H9 (cell line): ENCODE measurements around the gene DUSP5. TPM values are rescaled to one million over a fixed set of nuclear protein-coding genes. Genes with fewer than 3 reads are reported as not detected.

Experiments used
- DNase-seq: peaks from one replicate; pipeline ENCODE4 v3.0.0-alpha.2; 2017
- H2AFZ ChIP-seq: one replicate; pipeline ENCODE4 v1.6.1; 2013; ENCODE audit warnings: mild to moderate bottlenecking, low read length, control low read depth, moderate library complexity
- H2AK5ac ChIP-seq: 2 replicates; pipeline ENCODE4 v1.6.1; 2013; ENCODE audit warnings: low read length, control low read depth, mixed read lengths; ENCODE audit not compliant: insufficient read length
- H2BK120ac ChIP-seq: one replicate; pipeline ENCODE4 v1.6.1; 2013; ENCODE audit warnings: low read depth, mild to moderate bottlenecking, low read length, control low read depth, inconsistent platforms; ENCODE audit not compliant: poor library complexity, severe bottlenecking
- H2BK12ac ChIP-seq: 2 replicates; pipeline ENCODE4 v1.6.1; 2013; ENCODE audit warnings: low read length, control low read depth, mixed read lengths, low read depth; ENCODE audit not compliant: insufficient read length
- H2BK15ac ChIP-seq: 2 replicates; pipeline ENCODE4 v1.6.1; 2013; ENCODE audit warnings: low read depth, low read length, control low read depth
- H2BK20ac ChIP-seq: one replicate; pipeline ENCODE4 v1.6.1; 2013; ENCODE audit warnings: low read depth, mild to moderate bottlenecking, low read length, control low read depth, inconsistent platforms; ENCODE audit not compliant: poor library complexity, severe bottlenecking
- H2BK5ac ChIP-seq: 2 replicates; pipeline ENCODE4 v1.6.1; 2013; ENCODE audit warnings: low read length, control low read depth, mixed read lengths; ENCODE audit not compliant: insufficient read length
- H3K14ac ChIP-seq: 2 replicates; pipeline ENCODE4 v1.6.1; 2013; ENCODE audit warnings: low read length, control low read depth; ENCODE audit not compliant: insufficient read depth
- H3K18ac ChIP-seq: 2 replicates; pipeline ENCODE4 v1.6.1; 2013; ENCODE audit warnings: low read depth, mild to moderate bottlenecking, mixed read lengths, low read length, control low read depth; ENCODE audit not compliant: insufficient read length
- H3K23ac ChIP-seq: 2 replicates; pipeline ENCODE4 v1.6.1; 2013; ENCODE audit warnings: low read length, control low read depth, mixed read lengths, low read depth; ENCODE audit not compliant: insufficient read length
- H3K23me2 ChIP-seq: 2 replicates; pipeline ENCODE4 v1.6.1; 2013; ENCODE audit warnings: low read depth, mild to moderate bottlenecking, mixed read lengths, low read length, control low read depth; ENCODE audit not compliant: insufficient read length, poor library complexity, severe bottlenecking
- H3K27ac ChIP-seq: 2 replicates; pipeline ENCODE4 v1.5.1; 2013; ENCODE audit warnings: low read length, control low read depth, mixed read lengths, low read depth; ENCODE audit not compliant: insufficient read length
- H3K27me3 ChIP-seq: 2 replicates; pipeline ENCODE4 v1.6.1; 2013; ENCODE audit warnings: low read length, control low read depth, inconsistent platforms; ENCODE audit not compliant: insufficient read depth
- H3K4ac ChIP-seq: 2 replicates; pipeline ENCODE4 v1.6.1; 2013; ENCODE audit warnings: low read depth, mild to moderate bottlenecking, control low read depth, inconsistent platforms, low read length, moderate library complexity
- H3K4me1 ChIP-seq: 2 replicates; pipeline ENCODE4 v1.6.1; 2013; ENCODE audit warnings: low read length, control low read depth, inconsistent platforms; ENCODE audit not compliant: insufficient read depth
- H3K4me2 ChIP-seq: 2 replicates; pipeline ENCODE4 v1.6.1; 2013; ENCODE audit warnings: low read length, control low read depth, mixed read lengths; ENCODE audit not compliant: insufficient read length, insufficient read depth
- H3K56ac ChIP-seq: 2 replicates; pipeline ENCODE4 v1.6.1; 2013; ENCODE audit warnings: low read depth, mild to moderate bottlenecking, mixed read lengths, low read length, control low read depth; ENCODE audit not compliant: insufficient read length
- H3K79me1 ChIP-seq: 2 replicates; pipeline ENCODE4 v1.6.1; 2013; ENCODE audit warnings: low read depth, mild to moderate bottlenecking, moderate library complexity, low read length, control low read depth, inconsistent platforms; ENCODE audit not compliant: insufficient read depth, poor library complexity, severe bottlenecking
- H3K79me2 ChIP-seq: 2 replicates; pipeline ENCODE4 v1.6.1; 2013; ENCODE audit warnings: low read length, control low read depth, inconsistent platforms; ENCODE audit not compliant: insufficient read depth
- H3K9ac ChIP-seq: 2 replicates; pipeline ENCODE4 v1.6.1; 2013; ENCODE audit warnings: low read length, control low read depth, mixed read lengths; ENCODE audit not compliant: insufficient read length; ENCODE audit errors: extremely low read depth
- H3K9me3 ChIP-seq: one replicate; pipeline ENCODE4 v1.6.1; 2013; ENCODE audit warnings: low read depth, low read length, inconsistent platforms; ENCODE audit not compliant: control insufficient read depth
- H3T11ph ChIP-seq: one replicate; pipeline ENCODE4 v1.6.1; 2013; ENCODE audit warnings: mild to moderate bottlenecking, low read length, control low read depth, inconsistent platforms
- H4K20me1 ChIP-seq: one replicate; pipeline ENCODE4 v1.6.1; 2013; ENCODE audit not compliant: control insufficient read depth, insufficient read length, insufficient read depth
- H4K5ac ChIP-seq: 2 replicates; pipeline ENCODE4 v1.6.1; 2013; ENCODE audit warnings: low read depth, mild to moderate bottlenecking, mixed read lengths, low read length, control low read depth; ENCODE audit not compliant: insufficient read length
- H4K8ac ChIP-seq: replicated peaks from 2 replicates; pipeline ENCODE4 v1.6.1; 2013; ENCODE audit warnings: low read length, control low read depth, mixed read lengths, low read depth; ENCODE audit not compliant: insufficient read length
- H4K91ac ChIP-seq: 2 replicates; pipeline ENCODE4 v1.6.1; 2013; ENCODE audit warnings: low read depth, mild to moderate bottlenecking, moderate library complexity, mixed read lengths, low read length, control low read depth; ENCODE audit not compliant: insufficient read length
- H3K27ac Mint-ChIP-seq, 3 experiments: 2 replicates in 2 of 3; 3 replicates in 1 of 3; pipeline ENCODE4 v1.8.0; 2020 to 2021; ENCODE audit warnings: mixed read lengths in 3 of 3, mild to moderate bottlenecking in 1 of 3, moderate library complexity in 1 of 3
- H3K27me3 Mint-ChIP-seq: 2 replicates; pipeline ENCODE4 v1.8.0; 2021; ENCODE audit warnings: low read depth, mild to moderate bottlenecking, moderate library complexity, mixed read lengths
- H3K36me3 Mint-ChIP-seq, 3 experiments: 2 replicates in 2 of 3; 3 replicates in 1 of 3; pipeline ENCODE4 v1.8.0; 2020 to 2021; ENCODE audit warnings: low read depth in 3 of 3, mixed read lengths in 3 of 3; ENCODE audit not compliant: insufficient read depth in 1 of 3
- H3K4me1 Mint-ChIP-seq, 2 experiments: 2 replicates each; pipeline ENCODE4 v1.8.0; 2020; ENCODE audit warnings: mixed read lengths in 2 of 2
- H3K4me3 Mint-ChIP-seq, 2 experiments: 2 replicates in 1 of 2; 3 replicates in 1 of 2; pipeline ENCODE4 v1.8.0; 2020 to 2021; ENCODE audit warnings: mild to moderate bottlenecking in 2 of 2, mixed read lengths in 2 of 2, moderate library complexity in 1 of 2
- H3K9me3 Mint-ChIP-seq, 2 experiments: 2 replicates in 1 of 2; 3 replicates in 1 of 2; pipeline ENCODE4 v1.8.0; 2020; ENCODE audit warnings: mild to moderate bottlenecking in 2 of 2, mixed read lengths in 2 of 2, moderate library complexity in 1 of 2
- CTCF ChIP-seq: fragments of 200-600 bp; sonication (generic); conservative IDR thresholded peaks from 3 replicates; pipeline ENCODE4 v1.8.0; 2021; ENCODE audit warnings: antibody characterized with exemption, mild to moderate bottlenecking
- WGBS: extraction: QIAGEN DNeasy Blood & Tissue Kit; methylation state at CpG from one replicate; pipeline ENCODE4 v1.1.7; 2013; ENCODE audit warnings: missing lambda C conversion rate, low lambda C conversion rate, mixed read lengths; ENCODE audit not compliant: insufficient read length; ENCODE audit errors: extremely low coverage; 5-methylcytosine and 5-hydroxymethylcytosine counted together
- total RNA-seq: library from RNA; stranded (reverse); gene quantifications from 2 replicates; pipeline ENCODE4 v1.2.1, GENCODE V29; 2021

Gene DUSP5
- total RNA-seq, 1 experiment from 2014 or later, result 29.3 TPM

GRCh38 chr10:110525349-110526260 is 27.9 kb downstream of the DUSP5 start:
- no peaks in the 10 kb centered on the region for H3K79me2 ChIP-seq
- no peak overlapping the region for H4K8ac ChIP-seq
- no peak overlapping the region for H2AFZ ChIP-seq
- no peak overlapping the region for H2BK5ac ChIP-seq
- no peak overlapping the region for H3K18ac ChIP-seq
- H3K4me1 ChIP-seq, result peaks cover 8% of the 10 kb centered on the region; the same call in 1 of the 2 replicates
- H4K91ac ChIP-seq, result no peak overlapping the region
- no peak overlapping the region for H2BK12ac ChIP-seq
- no peak for TF ChIP-seq CTCF
- H3K9me3 ChIP-seq, result no peaks in the 10 kb centered on the region
- no peak for DNase-seq
- no peak overlapping the region; a peak in 1 of 7 replicates for H3K27ac Mint-ChIP-seq
- peak overlapping the region in 1 of 2 experiments; percentile 25; a peak in 2 of 5 replicates for H3K4me3 Mint-ChIP-seq
- peaks cover 32 to 45% of the 10 kb centered on the region in 2 experiments for H3K4me1 Mint-ChIP-seq
- no peak overlapping the region for H3K27ac ChIP-seq
- no peak overlapping the region for H3K9ac ChIP-seq
- no peaks in the 10 kb centered on the region for H3K36me3 Mint-ChIP-seq
- H3K56ac ChIP-seq, result no peak overlapping the region
- no peak overlapping the region for H3K23ac ChIP-seq
- no peaks in the 10 kb centered on the region for H4K20me1 ChIP-seq
- H2AK5ac ChIP-seq, result no peak overlapping the region
- no peak overlapping the region for H2BK20ac ChIP-seq
- H2BK15ac ChIP-seq, result no peak overlapping the region
- no peak overlapping the region for H2BK120ac ChIP-seq
- peaks cover 4% of the 10 kb centered on the region for H3K23me2 ChIP-seq
- no peak overlapping the region for H4K5ac ChIP-seq
- no peak overlapping the region for H3K4me2 ChIP-seq
- H3K79me1 ChIP-seq, result no peaks in the 10 kb centered on the region
- no peaks in the 10 kb centered on the region; the same call in 1 of the 2 replicates for H3K27me3 Mint-ChIP-seq
- no peaks in the 10 kb centered on the region for H3K9me3 Mint-ChIP-seq
- H3T11ph ChIP-seq, result no peak overlapping the region
- WGBS, result no CpG with 5 or more reads among the region's 9 CpGs
- H3K14ac ChIP-seq, result no peak overlapping the region
- no peaks in the 10 kb centered on the region for H3K27me3 ChIP-seq
- H3K4ac ChIP-seq, result no peak overlapping the region
